DMS 273 (cell line): Measurements from ENCODE around the gene AP1S1.
"Not testable (repeated sequence)": the region's sequence is repeated elsewhere in the genome, so short reads cannot be mapped to it uniquely, and the experiment has no call there.

ENCODE experiments used
- DNase-seq: peaks from one replicate; lab custom pipeline; 2025; ENCODE audit not compliant: unreplicated experiment; lab: John Stamatoyannopoulos, UW

The AP1S1 gene

DNA sequence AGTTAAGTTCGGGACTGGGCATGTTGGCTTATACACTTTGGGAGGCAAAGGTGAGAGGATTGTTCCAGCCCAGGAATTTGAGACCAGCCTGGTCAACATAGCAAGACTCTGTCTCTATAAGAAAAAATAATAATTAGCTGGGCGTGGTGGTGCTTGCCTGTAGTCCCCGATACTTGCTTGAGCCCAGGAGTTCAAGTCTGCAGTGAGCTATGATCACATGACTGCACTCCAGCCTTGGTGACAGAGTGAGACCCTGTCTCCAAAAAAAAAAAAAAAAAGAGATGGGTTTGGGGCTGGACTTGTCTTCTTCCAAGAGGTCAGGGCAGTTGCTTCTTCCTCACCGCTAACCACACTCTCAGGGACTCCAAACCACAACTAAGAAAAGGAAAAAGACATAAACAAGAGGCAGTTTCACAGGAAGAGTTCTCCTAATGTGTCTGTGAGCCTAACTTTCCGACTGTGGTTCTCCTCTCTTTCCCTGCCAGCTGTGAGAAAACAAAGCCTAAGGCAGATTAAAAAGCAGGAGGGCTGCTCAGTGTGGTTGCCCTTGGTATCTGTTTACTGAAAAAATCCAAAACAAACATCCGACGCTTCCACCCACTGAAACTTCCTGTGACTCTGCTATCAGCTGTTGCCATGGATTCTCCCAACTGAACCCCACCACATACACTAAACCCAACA lies 29.8 kb upstream of the AP1S1 start:
- no peak for DNase-seq

DNA sequence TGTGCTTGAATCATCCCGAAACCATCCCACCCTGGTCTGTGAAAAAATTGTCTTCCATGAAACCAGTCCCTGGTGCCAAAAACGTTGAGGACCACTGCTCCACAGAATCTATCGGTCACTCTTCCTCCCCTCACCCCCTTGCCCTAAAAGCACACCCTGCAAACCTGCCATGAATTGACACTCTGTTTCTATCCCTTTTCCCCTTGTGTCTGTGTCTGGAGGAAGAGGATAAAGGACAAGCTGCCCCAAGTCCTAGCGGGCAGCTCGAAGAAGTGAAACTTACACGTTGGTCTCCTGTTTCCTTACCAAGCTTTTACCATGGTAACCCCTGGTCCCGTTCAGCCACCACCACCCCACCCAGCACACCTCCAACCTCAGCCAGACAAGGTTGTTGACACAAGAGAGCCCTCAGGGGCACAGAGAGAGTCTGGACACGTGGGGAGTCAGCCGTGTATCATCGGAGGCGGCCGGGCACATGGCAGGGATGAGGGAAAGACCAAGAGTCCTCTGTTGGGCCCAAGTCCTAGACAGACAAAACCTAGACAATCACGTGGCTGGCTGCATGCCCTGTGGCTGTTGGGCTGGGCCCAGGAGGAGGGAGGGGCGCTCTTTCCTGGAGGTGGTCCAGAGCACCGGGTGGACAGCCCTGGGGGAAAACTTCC lies 28.2 kb upstream of the AP1S1 start:
- DNase-seq = no peak

DNA sequence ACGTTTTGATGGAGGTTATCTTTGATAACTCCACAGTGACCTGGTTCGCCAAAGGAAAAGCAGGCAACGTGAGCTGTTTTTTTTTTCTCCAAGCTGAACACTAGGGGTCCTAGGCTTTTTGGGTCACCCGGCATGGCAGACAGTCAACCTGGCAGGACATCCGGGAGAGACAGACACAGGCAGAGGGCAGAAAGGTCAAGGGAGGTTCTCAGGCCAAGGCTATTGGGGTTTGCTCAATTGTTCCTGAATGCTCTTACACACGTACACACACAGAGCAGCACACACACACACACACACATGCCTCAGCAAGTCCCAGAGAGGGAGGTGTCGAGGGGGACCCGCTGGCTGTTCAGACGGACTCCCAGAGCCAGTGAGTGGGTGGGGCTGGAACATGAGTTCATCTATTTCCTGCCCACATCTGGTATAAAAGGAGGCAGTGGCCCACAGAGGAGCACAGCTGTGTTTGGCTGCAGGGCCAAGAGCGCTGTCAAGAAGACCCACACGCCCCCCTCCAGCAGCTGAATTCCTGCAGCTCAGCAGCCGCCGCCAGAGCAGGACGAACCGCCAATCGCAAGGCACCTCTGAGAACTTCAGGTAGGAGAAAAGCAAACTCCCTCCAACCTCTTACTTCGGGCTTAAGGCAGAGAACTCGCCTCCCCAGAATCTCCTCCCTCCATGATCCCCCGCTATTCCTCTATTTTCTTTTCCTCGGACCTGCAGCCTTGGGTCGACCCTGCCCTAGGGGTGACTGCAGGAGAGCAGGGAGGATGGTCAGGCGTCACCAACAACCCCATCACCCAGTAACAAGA lies 27.4 kb upstream of the AP1S1 start, which contains the start of gene SERPINE1:
SERPINE1 (plus strand) TSS at position 454 of the 809 bp plus-strand sequence. CDS start 1,290 bp downstream, outside the sequence.
- peak; percentile 76 for DNase-seq

DNA sequence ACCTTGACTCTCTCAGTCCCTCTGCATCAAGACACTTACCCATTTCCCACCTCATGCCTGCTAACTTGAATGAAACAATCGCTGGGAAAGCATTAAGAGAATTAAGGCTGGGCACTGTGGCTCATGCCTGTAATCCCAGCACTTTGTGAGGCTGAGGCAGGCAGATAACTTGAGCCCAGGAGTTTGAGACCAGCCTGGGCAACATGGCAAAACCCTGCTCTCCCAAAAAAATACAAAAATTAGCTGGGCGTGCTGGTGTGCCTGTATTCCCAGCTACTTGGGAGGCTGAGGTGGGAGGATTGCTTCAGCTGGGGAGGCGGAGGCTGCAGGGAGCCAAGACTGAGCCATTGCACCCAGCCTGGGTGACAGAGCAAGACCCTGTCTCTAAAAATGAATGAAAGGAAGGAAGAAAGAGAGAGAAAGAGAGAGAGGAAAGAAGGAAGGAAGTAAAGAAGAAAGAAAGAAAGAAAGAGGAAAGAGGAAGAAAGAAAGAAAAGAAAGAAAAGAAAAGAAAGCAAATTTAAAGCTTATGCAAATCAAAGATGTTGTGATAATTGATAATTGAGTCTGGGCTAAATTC lies 26.7 kb upstream of the AP1S1 start:
- no peak for DNase-seq

DNA sequence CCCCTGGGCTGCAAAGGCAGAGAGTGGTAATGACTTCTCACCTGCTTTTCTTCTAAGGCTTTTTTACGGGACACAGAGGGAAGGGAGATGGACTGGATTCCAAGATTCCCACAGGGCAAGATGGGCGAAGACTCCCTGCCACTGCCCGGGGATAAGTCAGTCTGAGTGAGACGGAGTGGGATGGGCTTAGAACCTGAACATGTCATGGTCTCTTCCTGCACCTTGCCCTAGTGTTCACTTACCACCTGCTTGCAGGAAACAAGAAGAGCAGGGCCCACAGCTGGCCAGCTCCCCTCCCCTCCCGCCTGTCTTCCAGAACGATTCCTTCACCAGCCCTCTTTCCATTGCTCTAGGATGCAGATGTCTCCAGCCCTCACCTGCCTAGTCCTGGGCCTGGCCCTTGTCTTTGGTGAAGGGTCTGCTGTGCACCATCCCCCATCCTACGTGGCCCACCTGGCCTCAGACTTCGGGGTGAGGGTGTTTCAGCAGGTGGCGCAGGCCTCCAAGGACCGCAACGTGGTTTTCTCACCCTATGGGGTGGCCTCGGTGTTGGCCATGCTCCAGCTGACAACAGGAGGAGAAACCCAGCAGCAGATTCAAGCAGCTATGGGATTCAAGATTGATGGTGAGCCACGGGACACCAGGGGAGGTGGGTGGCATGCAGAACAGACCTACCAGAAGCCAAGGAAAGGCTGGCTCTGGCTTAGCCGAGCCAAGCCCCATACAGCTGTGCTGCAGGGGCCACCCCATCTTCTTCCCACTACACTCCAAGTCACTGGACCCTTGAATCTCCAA lies 26.0 kb upstream of the AP1S1 start:
- DNase-seq = no peak

DNA sequence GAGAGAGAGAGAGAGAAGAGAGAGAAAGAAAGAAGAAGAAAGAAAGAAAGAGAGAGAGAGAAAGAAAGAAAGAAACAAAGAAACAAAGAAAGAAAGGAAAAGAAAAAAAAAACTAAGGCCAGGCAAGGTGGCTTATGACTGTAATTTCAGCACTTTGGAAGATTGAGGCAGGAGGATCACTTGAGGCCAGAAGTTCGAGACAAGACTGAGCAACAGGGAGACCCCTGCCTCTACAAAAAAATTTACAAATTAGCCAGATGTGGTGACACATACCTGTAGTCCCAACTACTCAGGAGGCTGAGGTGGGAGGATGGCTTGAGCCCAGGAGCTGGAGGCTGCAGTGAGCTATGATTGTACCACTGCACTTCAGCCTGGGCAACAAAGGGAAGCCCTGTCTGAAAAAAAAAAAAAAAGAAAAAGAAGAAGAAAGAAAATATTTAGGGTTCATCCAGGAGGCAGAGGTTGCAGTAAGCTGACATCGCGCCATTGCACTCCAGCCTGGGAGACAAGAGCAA lies 24.6 kb upstream of the AP1S1 start:
- DNase-seq = no peak

DNA sequence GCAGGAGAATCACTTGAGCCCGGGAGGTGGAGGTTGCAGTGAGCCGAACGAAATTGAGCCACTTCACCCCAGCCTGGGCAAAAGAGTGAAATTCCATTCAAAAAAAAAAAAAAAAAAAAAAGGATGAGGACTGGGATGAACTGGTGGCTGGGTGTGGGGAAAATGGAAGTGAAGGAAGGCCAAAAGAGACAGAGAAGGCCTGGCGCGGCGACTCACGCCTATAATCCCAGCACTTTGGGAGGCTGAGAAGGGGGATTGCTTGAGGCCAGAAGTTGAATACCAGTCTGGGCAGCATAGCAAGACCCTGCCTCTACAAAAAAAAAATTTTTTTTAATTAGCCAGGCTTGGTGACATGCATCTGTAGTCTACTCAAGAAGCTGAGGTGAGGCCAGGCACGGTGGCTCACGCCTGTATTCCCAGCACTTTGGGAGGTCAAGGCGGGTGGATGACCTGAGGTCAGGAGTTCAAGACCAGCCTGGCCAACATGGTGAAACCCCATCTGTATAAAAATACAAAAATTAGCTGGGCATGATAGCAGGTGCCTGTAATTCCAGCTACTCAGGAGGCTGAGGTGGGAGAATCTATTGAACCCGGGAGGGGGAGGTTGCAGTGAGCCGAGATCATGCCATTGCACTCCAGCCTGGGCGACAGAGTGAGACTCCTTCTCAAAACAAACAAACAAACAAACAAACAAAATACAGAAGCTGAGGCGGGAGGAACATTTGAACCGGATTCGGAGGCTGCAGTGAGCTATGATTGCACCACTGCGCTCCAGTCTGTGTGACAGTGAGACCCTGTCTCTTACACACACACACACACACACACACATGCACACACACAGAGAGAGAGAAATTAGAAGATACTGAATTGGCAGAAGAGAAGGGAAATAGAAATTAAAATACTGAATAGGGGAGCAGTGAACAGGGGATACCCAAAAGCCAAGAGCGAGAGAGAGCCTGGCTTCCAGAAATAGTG lies 21.4 kb upstream of the AP1S1 start:
- not testable (repeated sequence) for DNase-seq

DNA sequence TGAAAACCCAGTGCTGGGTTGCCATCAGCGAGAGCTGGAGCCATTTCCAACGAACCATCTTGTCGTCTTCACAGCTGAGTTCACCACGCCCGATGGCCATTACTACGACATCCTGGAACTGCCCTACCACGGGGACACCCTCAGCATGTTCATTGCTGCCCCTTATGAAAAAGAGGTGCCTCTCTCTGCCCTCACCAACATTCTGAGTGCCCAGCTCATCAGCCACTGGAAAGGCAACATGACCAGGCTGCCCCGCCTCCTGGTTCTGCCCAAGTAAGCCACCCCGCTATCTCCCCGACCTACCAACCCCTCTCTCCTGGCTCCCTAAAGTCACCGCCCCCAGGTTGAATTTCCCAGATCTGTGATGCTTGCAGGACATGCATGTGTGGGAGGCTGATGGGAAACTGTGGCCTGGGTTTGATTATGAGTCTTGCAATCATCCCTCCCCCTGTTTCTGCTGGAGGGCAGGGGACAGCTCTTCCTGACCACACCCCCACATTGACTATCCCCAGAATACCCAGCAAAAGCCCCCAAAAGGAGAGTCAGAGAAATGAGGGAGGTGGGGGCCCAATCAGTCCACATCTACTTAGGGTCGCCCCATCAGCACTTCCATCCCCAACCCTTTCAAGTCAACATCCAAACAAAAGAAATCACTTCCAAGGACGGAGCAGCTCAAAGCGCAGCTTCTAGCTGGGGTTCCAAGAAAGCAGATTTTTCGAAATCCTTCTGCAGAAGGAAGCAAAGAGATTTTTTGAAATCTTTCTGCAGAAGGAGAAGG lies 20.5 kb upstream of the AP1S1 start:
- DNase-seq = no peak

DNA sequence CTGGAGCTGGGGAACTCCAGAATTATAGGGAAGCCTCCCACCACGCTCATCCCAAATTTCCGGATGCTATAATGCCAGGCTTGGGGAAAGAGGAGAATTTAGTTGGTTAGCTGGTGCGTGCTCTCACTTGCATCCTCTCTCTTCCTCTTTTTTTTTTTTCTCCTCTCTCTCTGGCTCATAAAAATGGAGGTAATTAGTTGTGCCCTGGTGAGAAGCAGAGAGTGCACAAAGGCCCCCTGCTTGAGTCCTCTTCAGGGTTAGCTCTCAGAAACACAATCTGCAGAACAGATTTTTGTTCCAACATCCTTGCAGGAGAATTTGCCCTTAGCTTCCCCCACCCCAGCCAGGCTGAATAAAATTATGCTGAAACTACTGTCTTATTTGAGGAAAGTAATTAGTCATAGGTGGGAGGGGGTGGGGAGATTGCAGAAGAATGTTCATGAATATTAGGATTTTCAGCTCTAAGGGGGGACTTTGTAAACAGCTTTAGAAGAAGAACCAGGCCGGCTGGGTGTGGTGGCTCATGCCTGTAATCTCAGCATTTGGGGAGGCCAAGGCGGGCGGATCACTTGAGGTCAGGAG lies 19.8 kb upstream of the AP1S1 start:
- no peak for DNase-seq

DNA sequence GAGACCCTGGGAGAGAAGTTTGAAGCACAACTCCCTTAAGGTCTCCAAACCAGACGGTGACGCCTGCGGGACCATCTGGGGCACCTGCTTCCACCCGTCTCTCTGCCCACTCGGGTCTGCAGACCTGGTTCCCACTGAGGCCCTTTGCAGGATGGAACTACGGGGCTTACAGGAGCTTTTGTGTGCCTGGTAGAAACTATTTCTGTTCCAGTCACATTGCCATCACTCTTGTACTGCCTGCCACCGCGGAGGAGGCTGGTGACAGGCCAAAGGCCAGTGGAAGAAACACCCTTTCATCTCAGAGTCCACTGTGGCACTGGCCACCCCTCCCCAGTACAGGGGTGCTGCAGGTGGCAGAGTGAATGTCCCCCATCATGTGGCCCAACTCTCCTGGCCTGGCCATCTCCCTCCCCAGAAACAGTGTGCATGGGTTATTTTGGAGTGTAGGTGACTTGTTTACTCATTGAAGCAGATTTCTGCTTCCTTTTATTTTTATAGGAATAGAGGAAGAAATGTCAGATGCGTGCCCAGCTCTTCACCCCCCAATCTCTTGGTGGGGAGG lies 16.5 kb upstream of the AP1S1 start:
- no peak for DNase-seq

DNA sequence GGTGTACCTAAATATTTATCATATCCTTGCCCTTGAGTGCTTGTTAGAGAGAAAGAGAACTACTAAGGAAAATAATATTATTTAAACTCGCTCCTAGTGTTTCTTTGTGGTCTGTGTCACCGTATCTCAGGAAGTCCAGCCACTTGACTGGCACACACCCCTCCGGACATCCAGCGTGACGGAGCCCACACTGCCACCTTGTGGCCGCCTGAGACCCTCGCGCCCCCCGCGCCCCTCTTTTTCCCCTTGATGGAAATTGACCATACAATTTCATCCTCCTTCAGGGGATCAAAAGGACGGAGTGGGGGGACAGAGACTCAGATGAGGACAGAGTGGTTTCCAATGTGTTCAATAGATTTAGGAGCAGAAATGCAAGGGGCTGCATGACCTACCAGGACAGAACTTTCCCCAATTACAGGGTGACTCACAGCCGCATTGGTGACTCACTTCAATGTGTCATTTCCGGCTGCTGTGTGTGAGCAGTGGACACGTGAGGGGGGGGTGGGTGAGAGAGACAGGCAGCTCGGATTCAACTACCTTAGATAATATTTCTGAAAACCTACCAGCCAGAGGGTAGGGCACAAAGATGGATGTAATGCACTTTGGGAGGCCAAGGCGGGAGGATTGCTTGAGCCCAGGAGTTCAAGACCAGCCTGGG lies 15.9 kb upstream of the AP1S1 start:
- DNase-seq = peak; percentile 88

DNA sequence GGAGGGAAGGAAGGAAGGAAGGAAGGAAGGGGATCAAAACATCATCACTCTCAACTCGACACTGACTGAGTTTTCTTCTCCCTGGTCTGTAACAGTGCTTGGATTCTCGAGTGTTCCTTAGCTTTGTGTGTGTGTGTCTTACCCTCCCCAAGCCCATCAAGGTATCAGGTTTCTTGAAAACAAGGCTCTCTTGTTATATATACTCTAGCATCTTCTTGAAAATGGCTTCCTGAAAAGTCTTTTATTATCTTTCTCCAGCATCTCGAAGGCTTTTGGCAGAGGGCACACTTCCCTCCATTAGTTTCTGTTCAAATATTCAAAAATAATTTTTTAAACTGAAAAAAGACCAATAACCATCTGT lies 14.0 kb upstream of the AP1S1 start:
- DNase-seq = no peak

DNA sequence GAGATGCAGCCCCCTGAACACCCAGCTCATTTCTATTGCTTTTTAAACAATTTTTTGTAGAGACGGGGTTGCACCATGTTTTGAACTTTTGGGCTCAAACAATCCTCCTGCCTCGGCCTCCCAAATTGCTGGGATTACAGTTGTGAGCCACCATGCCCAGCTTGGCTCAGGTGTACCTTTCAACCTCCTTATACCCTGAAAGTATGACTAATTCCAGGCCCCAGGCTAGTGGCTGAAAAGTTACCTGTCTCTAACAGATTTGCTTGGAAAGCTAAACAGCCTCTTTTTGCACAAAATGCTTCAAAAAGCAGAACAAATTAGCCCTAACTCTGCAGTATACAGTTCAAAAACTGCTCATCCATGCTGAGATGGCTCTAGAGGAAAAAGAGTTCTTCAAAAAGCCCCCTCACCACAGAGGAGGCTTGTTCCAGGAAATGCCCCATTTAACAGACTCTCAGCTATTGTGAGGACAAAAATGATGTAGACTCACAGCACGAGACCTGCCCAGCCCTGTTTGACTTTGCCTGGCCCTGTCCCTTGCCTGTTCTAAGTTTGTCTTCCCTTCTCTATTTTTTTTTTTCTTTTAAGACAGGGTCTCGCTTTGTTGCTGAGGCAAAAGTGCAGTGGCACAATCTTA lies 13.4 kb upstream of the AP1S1 start:
- DNase-seq = no peak

DNA sequence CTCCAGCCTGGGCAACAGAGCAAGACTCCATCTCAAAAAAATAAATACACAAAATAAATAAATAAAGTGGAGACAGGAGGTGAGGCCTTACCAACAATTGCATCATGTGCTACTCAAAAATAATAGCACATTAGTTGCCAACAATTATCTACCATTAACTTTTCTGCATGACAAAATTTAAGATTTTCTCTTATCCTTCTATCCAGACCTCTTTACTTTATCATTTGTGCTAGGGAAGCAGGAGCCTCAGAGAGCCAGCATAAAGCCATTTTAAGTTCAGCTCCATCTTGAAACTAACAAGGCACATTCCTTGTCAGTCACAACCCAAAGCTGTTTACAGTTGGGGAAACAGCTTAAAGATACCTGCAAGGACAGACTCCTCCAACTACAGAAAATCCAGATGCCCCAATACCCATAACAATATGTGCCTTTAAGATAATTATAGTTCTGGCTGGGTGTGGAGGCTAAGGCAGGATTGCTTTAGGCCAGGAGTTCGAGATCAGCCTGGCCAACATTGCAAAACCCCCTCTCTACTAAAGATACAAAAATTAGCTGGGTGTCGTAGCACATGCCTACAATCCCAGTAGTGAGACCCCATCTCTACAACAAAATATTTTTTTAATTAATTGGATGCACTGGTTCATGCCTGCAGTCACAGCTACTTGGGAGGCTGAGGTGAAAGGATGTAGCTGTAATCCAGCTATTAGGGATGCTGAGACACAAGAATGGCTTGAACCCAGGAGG lies 2.2 kb upstream of the AP1S1 start:
- DNase-seq = no peak

DNA sequence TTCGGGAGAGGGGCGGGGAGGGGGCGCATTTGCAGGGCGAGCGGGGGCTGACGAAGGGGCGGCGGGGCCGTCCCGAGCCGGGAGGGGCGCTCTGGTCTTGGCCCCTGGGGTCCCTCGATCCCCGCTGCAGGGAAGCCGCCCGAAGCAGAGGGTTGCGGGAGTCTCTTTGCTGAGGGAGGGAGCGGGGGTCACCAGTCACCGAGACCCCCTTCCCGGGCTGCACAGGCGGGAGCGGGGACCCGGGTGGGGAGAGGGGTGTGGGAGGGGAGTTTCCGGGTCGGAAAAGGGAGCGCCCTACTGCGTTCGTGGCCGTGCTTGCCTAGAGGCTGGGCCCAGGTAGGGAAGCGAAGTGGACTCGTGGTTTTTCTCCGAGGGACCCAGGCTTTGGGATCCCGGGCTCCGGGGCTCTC lies 422 bp downstream of the AP1S1 start:
- peak; percentile 51 for DNase-seq

DNA sequence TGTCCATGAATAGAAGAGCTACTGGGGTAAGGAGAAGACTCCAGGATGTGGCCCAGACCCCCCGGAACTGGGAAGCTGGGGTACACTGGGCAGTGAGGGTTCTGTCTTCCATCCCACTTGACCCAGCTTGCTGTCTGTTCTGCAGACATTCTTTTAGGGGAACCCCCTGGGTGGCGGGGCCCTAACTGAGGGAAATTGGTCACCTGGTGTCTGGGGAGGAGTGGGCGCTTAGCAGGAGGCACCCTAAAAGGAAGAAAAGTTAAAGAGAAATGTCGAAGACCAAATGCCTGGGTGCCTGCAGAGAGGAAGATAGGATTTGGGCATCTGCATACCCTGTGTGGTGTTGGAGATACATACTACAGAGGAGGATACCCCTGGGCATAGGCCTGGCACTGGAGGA lies 1.0 kb downstream of the AP1S1 start:
- DNase-seq = no peak
